ENCODE results near the gene JAG2.

The JAG2 gene

DNA sequence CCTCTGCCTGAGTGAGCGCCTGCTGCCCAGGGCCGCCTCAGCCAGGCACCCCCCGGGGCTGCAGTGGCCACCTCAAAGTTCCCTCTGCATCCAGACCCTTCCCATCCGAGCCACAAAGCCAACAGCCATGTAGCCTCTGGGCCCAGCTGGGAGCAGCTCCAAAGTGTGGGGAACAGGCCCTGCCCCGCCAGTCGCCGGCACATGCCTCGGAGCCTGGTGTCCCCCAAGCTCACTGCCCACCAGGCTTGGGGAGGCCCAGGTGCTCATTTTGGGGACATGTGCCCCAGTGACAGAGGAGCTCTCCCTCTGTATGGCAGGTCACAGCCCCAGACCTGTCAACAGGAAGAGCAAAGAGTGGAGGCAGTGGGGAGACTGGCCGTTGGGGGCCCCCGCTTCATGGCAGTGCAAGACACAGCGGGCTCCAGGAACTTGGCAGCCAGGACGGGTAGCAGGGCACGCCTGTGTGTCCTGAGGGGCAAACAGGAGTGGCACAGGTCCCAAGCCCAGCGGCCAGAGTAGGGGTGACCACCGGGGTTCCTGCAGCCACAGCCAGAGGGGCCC lies 29.9 kb downstream of the JAG2 start:
- no peak overlapping the region for H3K4me3 ChIP-seq (ENCODE audit: low read length)
- TF ChIP-seq, protein P1, sequence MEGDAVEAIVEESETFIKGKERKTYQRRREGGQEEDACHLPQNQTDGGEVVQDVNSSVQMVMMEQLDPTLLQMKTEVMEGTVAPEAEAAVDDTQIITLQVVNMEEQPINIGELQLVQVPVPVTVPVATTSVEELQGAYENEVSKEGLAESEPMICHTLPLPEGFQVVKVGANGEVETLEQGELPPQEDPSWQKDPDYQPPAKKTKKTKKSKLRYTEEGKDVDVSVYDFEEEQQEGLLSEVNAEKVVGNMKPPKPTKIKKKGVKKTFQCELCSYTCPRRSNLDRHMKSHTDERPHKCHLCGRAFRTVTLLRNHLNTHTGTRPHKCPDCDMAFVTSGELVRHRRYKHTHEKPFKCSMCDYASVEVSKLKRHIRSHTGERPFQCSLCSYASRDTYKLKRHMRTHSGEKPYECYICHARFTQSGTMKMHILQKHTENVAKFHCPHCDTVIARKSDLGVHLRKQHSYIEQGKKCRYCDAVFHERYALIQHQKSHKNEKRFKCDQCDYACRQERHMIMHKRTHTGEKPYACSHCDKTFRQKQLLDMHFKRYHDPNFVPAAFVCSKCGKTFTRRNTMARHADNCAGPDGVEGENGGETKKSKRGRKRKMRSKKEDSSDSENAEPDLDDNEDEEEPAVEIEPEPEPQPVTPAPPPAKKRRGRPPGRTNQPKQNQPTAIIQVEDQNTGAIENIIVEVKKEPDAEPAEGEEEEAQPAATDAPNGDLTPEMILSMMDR (conservative IDR thresholded peaks at IDR 0.05; ENCODE audit: low read length), result no peak
- DNase-seq (ENCODE audit: low read depth), result no peak

DNA sequence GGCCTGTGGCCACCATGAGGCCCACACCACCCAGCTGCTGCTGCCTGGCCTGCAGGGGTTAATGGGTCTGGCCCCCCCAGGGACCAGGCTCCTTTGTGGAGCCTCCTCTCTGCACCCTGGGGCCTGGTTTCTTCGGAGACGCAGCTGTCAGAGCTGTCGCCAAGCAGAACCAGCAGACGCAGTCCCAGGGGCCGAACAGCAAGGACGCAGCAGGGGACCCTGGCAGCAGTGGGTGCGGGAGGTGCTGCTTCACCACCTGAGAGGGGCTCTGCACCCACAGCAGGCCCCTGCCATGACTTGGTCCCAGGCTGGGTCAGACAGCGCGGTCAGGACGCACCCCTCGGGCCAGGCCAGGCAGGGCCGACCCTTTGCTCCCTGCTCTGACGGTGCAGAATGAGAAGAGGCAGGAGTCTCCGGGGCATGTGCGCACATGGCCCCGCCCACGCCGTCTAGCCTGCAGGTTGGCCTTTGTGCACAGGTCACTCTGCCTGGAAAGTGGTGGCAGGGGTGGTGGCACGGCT lies 30.5 kb downstream of the JAG2 start:
- TF ChIP-seq, protein P1 (conservative IDR thresholded peaks at IDR 0.05; ENCODE audit: low read length), result no peak
- H3K4me3 ChIP-seq (ENCODE audit: low read length), result no peak overlapping the region
- no peak for DNase-seq (ENCODE audit: low read depth)

DNA sequence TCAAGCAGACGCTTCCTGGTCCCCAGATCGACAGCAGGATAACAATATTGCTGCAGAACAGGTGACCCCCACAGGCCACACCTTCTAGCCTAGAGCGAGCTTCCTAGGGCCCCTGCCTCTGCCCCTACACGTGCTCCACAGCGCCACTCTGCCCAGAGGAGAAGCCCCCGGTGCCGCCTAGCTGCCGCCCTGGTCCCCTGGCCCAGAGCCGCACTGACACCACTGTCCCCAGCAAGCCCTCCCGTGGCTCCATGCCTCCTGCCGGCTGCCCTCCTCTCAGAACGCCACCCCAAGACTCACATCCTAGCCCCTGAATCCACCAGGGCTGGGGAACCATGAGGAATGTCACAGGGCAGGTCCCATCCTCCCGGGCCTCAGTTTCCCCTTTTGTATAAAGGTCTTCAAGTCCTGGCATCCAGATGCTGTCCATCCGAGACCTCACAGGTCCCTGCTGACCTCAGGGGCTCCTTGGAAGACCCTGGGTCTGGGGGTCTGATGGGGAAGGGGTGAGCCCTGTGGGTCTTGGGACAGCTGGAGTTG lies 31.0 kb downstream of the JAG2 start:
- no peak overlapping the region for H3K4me3 ChIP-seq (ENCODE audit: low read length)
- TF ChIP-seq, protein P1 (conservative IDR thresholded peaks at IDR 0.05; ENCODE audit: low read length), result no peak
- DNase-seq (ENCODE audit: low read depth), result no peak

DNA sequence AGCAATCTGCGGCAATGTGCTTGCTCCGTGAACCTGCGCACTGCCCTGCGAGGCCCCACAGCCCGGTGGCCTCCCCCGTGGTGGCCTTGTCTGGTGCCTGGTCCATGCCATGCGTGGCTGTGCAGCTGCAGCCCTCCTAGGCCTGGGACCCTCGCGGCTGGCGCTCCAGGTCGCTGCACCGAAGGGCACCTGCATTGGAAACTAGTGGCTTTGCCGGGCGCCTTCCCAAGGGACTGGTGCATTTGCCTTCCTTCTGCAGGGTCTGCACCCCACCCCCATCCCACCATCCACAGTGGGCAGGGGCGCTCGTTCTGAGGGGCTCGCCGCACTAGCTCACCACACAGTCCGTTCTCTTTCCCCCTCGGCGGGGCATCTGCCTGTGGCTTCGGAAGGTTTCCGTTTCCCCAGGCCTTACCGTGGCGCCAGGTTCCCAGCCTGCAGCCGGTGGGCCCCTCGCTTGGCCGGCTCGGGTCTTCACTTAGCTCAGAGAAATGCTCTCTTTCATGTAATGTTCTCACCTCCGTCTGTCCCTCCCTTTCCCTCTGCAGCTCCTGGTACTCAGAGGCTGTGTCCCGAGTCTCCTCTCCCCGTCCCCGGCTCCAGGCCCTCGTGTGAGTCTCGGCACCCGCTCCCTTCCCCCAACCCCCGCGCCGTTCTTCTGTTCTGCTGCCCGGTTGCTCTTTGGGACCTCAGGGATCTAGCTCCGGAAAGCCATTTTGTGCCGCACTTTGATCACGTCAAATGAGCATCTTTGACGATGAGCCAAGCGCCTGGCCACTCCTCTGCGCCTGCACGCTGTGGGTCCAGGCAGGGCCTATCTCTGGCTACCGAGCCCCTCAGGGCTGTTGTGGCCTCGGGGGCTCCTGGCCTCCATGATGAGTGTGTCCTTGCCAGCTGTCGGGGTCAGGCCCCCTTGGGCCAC lies 31.9 kb downstream of the JAG2 start:
- no peak overlapping the region for H3K4me3 ChIP-seq (ENCODE audit: low read length)
- no peak for DNase-seq (ENCODE audit: low read depth)
- TF ChIP-seq, protein P1 (conservative IDR thresholded peaks at IDR 0.05; ENCODE audit: low read length), result no peak

DNA sequence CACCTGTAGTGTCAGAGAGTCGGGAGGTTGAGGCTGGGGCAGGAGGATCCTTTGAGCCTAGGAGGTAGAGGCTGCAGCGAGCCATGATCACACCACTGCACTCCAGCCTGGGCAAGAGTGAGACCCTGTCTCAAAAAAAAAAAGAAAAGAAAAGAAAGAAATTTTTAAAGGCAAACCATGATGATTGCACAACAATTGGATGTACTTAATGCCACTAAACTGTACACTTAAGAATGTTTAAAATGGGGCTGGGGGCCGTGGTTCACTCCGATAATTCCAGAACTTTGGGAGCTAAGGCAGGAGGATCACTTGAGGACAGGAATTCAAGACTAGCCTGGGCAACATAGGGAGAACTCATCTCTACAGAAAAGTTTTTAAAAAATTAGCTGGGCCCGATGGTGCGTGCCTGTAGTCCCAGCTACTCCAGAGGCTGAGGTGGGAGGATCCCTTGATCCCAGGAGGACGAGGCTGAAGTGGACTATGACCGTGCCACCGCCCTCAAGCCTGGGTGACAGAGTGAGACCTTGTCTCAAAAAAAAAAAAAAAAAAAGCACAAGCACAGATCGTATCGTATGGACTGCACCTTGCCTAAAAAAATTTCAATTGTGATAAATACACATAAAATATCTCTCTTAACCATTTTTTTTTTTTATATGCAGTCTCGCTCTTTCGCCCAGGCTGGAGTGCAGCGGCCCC lies 32.7 kb downstream of the JAG2 start:
- TF ChIP-seq, protein P1 (conservative IDR thresholded peaks at IDR 0.05; ENCODE audit: low read length), result no peak
- H3K4me3 ChIP-seq (ENCODE audit: low read length), result no peak overlapping the region
- no peak for DNase-seq (ENCODE audit: low read depth)

DNA sequence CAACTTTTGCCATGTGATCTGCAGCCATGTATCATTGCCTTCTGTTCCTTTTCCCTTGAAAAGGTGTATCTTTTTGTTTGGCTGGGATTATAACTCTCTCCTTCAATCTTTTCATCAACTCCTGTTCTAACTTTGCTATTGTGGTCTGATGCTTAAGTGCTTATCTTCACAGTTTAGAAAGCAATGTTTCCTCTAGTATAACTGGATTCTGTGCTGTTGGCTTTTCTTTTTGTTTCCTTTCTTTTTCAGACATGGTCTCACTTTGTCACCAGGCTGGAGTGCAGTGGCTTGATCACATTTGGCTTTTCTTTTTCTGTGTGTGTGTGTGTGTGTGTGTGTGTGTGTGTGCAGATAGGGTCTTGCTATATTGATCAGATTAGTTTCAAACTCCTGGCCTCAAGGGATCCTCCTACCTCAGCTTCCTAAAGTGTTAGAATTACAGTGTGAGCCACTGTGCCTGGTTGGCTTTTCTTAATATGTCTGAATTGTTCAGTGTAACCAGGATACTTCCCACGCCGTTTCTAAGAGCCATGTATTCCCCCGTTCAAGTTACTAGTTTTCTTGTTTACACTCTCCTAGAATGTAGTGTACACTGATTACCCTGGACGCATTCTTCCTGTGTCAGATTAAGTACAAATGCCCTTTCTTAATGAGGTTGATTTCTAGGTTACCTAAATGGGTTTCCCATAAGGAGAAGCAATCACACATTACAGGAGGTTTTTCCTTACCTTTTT lies 35.5 kb downstream of the JAG2 start:
- TF ChIP-seq, protein P1 (conservative IDR thresholded peaks at IDR 0.05; ENCODE audit: low read length), result no peak
- no peak for DNase-seq (ENCODE audit: low read depth)
- no peak overlapping the region for H3K4me3 ChIP-seq (ENCODE audit: low read length)

Measured in AG10803 (cell line).